Ishikawa (cell line): ENCODE measurements around the gene ZSCAN25.

Experiments
- CEBPB ChIP-seq: IDR thresholded peaks from 2 replicates; pipeline ENCODE4 v1.6.1; 2012
- CREB1 ChIP-seq: IDR thresholded peaks from 2 replicates; pipeline ENCODE4 v1.6.1; 2012; ENCODE audit warnings: low read depth
- EGR1 ChIP-seq: IDR thresholded peaks from 2 replicates; pipeline ENCODE4 v1.6.1; 2012
- EP300 ChIP-seq: IDR thresholded peaks from 2 replicates; pipeline ENCODE4 v1.6.1; 2012; ENCODE audit warnings: borderline replicate concordance
- FOXM1 ChIP-seq: IDR thresholded peaks from 2 replicates; pipeline ENCODE4 v1.6.1; 2012; ENCODE audit warnings: low read depth, borderline replicate concordance
- MAX ChIP-seq: IDR thresholded peaks from 2 replicates; pipeline ENCODE4 v1.6.1; 2012
- NFIC ChIP-seq: IDR thresholded peaks from 2 replicates; pipeline ENCODE4 v1.6.1; 2012
- RAD21 ChIP-seq: IDR thresholded peaks from 2 replicates; pipeline ENCODE4 v1.6.1; 2012; ENCODE audit warnings: low read depth
- REST ChIP-seq: IDR thresholded peaks from 2 replicates; pipeline ENCODE4 v1.6.1; 2012; ENCODE audit warnings: low read depth, mild to moderate bottlenecking
- TAF1 ChIP-seq: IDR thresholded peaks from 2 replicates; pipeline ENCODE4 v1.6.1; 2012; ENCODE audit warnings: low read depth, mild to moderate bottlenecking
- TCF12 ChIP-seq: IDR thresholded peaks from 2 replicates; pipeline ENCODE4 v1.6.1; 2012; ENCODE audit warnings: low read depth
- TEAD4 ChIP-seq: IDR thresholded peaks from 2 replicates; pipeline ENCODE4 v1.6.1; 2012
- USF1 ChIP-seq: IDR thresholded peaks from 2 replicates; pipeline ENCODE4 v1.6.1; 2012
- YY1 ChIP-seq: IDR thresholded peaks from 2 replicates; pipeline ENCODE4 v1.6.1; 2012; ENCODE audit warnings: low read depth
- ZBTB7A ChIP-seq: IDR thresholded peaks from 2 replicates; pipeline ENCODE4 v1.6.1; 2012; ENCODE audit warnings: low read depth

The ZSCAN25 gene

GRCh38 chr7:99666013-99666395 lies 49.3 kb downstream of the ZSCAN25 start:
- TF ChIP-seq USF1 (no peak), TCF12 (no peak), TEAD4 (no peak), CEBPB (no peak), MAX (no peak), ZBTB7A (no peak)

- TF ChIP-seq TCF12 = no peak
- TF ChIP-seq CEBPB = no peak
- no peak for TF ChIP-seq USF1
- no peak for TF ChIP-seq ZBTB7A
- TF ChIP-seq RAD21 = no peak
- no peak for TF ChIP-seq YY1
- no peak for TF ChIP-seq EGR1
- no peak for TF ChIP-seq CREB1
- TF ChIP-seq FOXM1 = no peak
Observed at GRCh38 chr7:99667179-99667578, 50.4 kb downstream of the ZSCAN25 start.

- TF ChIP-seq FOXM1 (no peak), NFIC (no peak), REST (no peak), CEBPB (no peak), TCF12 (no peak), TAF1 (no peak), RAD21 (no peak), TEAD4 (no peak), EGR1 (no peak), CREB1 (no peak), ZBTB7A (no peak), YY1 (no peak), MAX (no peak), EP300 (no peak), USF1 (no peak)
Observed at GRCh38 chr7:99668541-99668940, 51.8 kb downstream of the ZSCAN25 start.

GRCh38 chr7:99669782-99670181 lies 53.0 kb downstream of the ZSCAN25 start:
- TF ChIP-seq NFIC = no peak
- no peak for TF ChIP-seq TEAD4
- TF ChIP-seq EGR1 = no peak
- TF ChIP-seq MAX = no peak
- TF ChIP-seq FOXM1 = no peak
- no peak for TF ChIP-seq YY1
- TF ChIP-seq ZBTB7A = no peak
- TF ChIP-seq CREB1 = no peak
- TF ChIP-seq TAF1 = no peak
- TF ChIP-seq RAD21 = no peak
- no peak for TF ChIP-seq REST
- no peak for TF ChIP-seq TCF12
- no peak for TF ChIP-seq CEBPB
- no peak for TF ChIP-seq EP300
- TF ChIP-seq USF1 = no peak

GRCh38 chr7:99672573-99672972 lies 55.8 kb downstream of the ZSCAN25 start:
- no peak for TF ChIP-seq EP300
- no peak for TF ChIP-seq REST
- no peak for TF ChIP-seq ZBTB7A
- TF ChIP-seq TEAD4 = no peak
- no peak for TF ChIP-seq EGR1
- TF ChIP-seq CEBPB = no peak
- no peak for TF ChIP-seq NFIC
- TF ChIP-seq TAF1 = no peak
- no peak for TF ChIP-seq USF1
- TF ChIP-seq CREB1 = no peak
- TF ChIP-seq YY1 = no peak
